A673 (cell line): Measurements from ENCODE around the gene RNF220.

Experiments
- CTCF ChIP-seq: fragments of 300-800, 200-600 bp; sonication (generic); conservative IDR thresholded peaks from 2 replicates; pipeline ENCODE4 v1.5.1; 2017; ENCODE audit warnings: low read depth, mild to moderate bottlenecking, antibody characterized with exemption, low read length, moderate library complexity, mixed read lengths
- EZH2 ChIP-seq: fragments of 200-600 bp; sonication (generic); IDR thresholded peaks from 2 replicates; pipeline ENCODE4 v1.6.1; 2017; ENCODE audit warnings: borderline replicate concordance, low read depth, mild to moderate bottlenecking, mixed read lengths, antibody characterized with exemption, low read length; ENCODE audit not compliant: poor library complexity, severe bottlenecking

- TF ChIP-seq CTCF = no peak
- no peak for TF ChIP-seq EZH2
Observed at GRCh38 chr1:44598167-44598566, 193.1 kb downstream of the RNF220 start.
